Choroid plexus epithelial cell (primary cell): Measurements from ENCODE around the gene ERP44.

Experiments
- DNase-seq: peaks from one replicate; pipeline ENCODE4 v3.0.0-alpha.2; 2010; ENCODE audit warnings: low read depth
- H3K4me3 ChIP-seq: 2 replicates; pipeline ENCODE4 v1.5.1; 2011; ENCODE audit warnings: low read depth, mild to moderate bottlenecking, control low read depth, low read length, moderate library complexity
- TF ChIP-seq, protein P1 (sequence below): conservative IDR thresholded peaks from 2 replicates; pipeline ENCODE4 v1.5.1; 2011; ENCODE audit warnings: low read depth, mild to moderate bottlenecking, control low read depth, inconsistent platforms, low read length, moderate library complexity

ERP44 gene

DNA sequence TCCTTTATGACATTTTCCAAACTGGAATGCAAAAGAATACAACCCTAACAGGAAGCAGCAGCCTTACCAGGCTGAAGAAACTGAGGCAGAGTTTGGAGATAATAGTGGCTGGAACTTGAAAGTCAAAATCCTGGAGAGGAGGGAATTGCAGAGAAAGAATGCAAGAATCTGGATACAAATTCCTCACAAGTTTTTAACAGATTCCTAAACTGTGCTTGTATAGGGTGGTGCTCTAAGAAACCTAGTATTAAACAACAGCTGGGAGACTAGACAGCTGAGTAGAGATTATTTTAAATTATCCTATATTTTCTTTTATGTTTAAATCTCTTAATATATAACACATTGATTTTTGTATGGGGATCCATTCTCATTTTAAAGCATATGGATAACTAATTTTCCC lies 31.0 kb upstream of the ERP44 start:
- TF ChIP-seq, protein P1, sequence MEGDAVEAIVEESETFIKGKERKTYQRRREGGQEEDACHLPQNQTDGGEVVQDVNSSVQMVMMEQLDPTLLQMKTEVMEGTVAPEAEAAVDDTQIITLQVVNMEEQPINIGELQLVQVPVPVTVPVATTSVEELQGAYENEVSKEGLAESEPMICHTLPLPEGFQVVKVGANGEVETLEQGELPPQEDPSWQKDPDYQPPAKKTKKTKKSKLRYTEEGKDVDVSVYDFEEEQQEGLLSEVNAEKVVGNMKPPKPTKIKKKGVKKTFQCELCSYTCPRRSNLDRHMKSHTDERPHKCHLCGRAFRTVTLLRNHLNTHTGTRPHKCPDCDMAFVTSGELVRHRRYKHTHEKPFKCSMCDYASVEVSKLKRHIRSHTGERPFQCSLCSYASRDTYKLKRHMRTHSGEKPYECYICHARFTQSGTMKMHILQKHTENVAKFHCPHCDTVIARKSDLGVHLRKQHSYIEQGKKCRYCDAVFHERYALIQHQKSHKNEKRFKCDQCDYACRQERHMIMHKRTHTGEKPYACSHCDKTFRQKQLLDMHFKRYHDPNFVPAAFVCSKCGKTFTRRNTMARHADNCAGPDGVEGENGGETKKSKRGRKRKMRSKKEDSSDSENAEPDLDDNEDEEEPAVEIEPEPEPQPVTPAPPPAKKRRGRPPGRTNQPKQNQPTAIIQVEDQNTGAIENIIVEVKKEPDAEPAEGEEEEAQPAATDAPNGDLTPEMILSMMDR = no peak
- DNase-seq = no peak
- H3K4me3 ChIP-seq = no peak overlapping the region

DNA sequence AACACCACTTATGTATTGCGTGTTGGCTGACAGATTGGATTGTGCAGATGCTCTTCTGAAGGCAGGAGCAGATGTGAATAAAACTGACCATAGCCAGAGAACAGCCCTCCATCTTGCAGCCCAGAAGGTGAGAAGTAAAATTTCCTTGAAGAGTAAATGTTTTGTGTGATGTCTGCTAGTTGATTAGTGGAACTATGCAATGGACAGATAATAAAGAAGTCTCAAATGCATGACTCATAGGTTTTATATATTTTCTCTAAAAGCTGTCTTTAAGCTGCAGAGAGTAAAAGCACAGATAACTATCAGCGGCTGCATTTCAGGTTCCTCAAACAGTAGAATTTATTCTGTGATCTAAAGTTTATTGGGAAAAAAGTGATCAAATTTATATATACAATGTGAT lies 27.6 kb upstream of the ERP44 start:
- H3K4me3 ChIP-seq = no peak overlapping the region
- TF ChIP-seq, protein P1 = no peak
- no peak for DNase-seq

DNA sequence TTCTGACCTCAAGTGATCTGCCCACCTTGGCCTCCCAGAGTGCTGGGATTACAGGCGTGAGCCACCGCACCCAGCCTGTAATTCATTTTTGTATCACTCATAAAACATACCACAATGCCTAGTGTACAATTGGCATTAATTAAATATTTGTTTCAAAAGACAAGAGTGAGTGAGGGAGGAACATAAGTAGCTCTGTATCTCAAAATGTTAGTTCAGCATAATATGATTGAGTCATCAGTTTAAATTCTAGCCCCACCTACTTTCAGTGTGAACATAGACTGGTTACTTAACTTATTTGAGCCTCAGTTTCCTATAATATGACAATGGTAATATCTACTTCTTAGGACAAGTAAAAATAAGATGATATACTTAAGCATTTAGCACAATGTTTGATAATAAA lies 27.1 kb upstream of the ERP44 start:
- no peak overlapping the region for H3K4me3 ChIP-seq
- DNase-seq = no peak
- TF ChIP-seq, protein P1 = no peak

DNA sequence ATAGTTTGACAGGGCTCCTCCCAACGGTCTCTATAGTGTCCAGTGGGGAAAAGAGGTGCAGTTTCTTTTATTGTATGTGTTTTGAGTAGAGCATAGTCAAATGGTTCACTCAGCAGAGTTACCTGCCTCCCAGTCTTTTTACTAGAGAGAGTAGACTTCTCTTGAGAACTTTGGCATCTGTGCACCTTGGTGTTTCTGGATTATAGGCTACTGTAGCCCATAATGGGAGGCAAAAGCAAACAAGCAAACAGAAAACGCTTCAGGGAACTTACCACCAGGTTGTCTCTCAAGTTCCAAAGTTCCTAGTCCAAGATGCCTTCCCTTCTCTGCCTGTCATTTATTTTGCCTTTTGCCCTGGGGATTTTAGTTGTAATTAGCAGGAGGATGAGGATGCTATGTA lies 26.4 kb upstream of the ERP44 start:
- no peak overlapping the region for H3K4me3 ChIP-seq
- TF ChIP-seq, protein P1 = no peak
- no peak for DNase-seq

DNA sequence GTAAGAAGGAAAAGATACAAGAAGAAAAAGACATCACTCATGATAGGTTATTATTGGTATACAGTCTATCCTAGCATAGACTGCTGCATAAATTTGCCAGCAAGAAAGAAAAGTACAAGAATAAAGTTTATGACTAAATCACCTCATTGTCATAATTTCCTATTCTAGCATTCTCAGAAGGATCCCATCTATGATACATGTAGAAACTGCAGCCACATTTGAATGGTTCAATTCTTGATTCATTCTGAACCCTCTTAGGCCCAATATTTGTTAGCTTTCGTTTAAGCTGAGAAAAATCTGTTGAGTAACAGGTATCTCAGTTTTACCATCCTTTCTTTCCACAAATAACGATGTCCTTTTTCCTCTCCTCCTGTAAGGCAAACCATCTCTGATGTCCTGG lies 21.5 kb upstream of the ERP44 start:
- DNase-seq = no peak
- H3K4me3 ChIP-seq = no peak overlapping the region
- TF ChIP-seq, protein P1 = no peak

DNA sequence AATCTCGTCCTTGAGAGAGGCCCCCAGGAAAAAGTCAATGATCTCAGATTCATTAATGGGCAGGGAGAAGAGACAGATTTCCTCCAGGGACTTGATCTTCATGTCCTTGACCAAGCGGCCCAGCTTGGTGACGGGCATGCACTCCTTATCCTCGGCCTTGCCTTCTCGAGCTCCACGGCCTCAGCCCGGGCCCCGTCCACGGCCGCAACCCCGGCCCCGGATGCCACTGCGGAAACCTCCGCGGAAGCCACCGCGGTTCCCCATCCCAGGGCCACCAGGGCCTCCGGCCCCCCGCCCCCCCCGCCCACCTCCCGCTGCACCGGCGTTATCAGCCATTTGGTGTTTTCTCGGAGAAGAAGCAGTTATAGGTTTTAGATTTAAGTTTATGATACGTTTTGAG lies 18.5 kb upstream of the ERP44 start:
- TF ChIP-seq, protein P1 = no peak
- no peak overlapping the region for H3K4me3 ChIP-seq
- no peak for DNase-seq

DNA sequence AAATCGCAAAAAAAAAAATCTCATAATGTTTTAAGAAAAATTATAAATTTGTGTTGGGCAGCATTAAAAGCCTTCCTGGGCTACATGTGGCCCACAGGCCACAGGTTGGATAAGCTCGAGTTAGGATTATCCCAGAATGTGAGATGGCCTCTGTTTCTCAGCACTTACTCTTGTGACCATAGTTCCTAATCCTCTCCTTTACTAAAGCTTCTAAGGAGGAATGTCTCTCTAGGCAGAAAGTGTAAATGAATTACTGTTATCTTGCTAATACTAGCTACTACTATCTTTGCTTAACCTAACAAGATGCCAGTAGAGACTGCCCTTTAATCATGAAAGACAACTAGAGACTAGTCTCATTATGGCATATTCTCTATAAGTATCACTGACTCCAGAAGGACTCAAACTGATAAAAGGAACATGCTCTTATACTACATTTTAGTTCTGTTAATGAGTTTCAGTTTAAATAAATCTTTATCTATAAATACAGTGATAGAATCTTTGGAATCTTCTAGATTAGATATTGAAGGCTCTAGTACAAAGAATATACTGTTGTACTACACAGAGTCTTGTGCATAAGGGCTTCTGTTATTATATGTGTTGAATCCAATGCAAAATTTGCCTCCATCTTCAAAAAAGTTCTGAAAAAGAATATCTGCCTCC lies 14.0 kb upstream of the ERP44 start:
- no peak for DNase-seq
- no peak overlapping the region for H3K4me3 ChIP-seq
- TF ChIP-seq, protein P1 = no peak
